Naive thymus-derived CD4-positive, alpha-beta T cell (primary cell): Measurements from ENCODE around the gene WDR37. TPM values are rescaled to one million over a fixed set of nuclear protein-coding genes. Genes with fewer than 3 reads are reported as not detected.

ENCODE experiments used
- ATAC-seq: fragments of 150-1000 bp; cut with Tn5 transposase; 2 replicates; pipeline ENCODE4 v1.10.0; 2021; ENCODE audit warnings: mild to moderate bottlenecking, moderate library complexity
- CTCF ChIA-PET: fragments of 350-600 bp; sonication (Branson Sonifier 250); formaldehyde crosslinking; loops from one replicate; lab custom pipeline; 2021; ENCODE audit warnings: antibody characterized with exemption; lab: Charles Lee
- POLR2A ChIA-PET: fragments of 350-600 bp; sonication (Branson Sonifier 250); formaldehyde crosslinking; loops from one replicate; lab custom pipeline; 2021; ENCODE audit warnings: antibody characterized with exemption, inconsistent platforms; lab: Charles Lee
- DNase-seq, 9 donors: peaks; one replicate each; pipeline versions ENCODE4 v3.0.0 to v3.0.0-alpha.2; 2020 to 2022; ENCODE audit warnings: mixed read lengths in 1 of 9
- H3K27ac ChIP-seq: one replicate; pipeline ENCODE4 v1.7.0; 2013; ENCODE audit warnings: mild to moderate bottlenecking, low read depth, low read length, moderate library complexity
- H3K27me3 ChIP-seq, 2 donors: one replicate each; pipeline ENCODE4 v1.7.0; 2013; ENCODE audit warnings: low read length in 2 of 2, mild to moderate bottlenecking in 2 of 2, moderate library complexity in 2 of 2; ENCODE audit not compliant: control insufficient read depth in 2 of 2, insufficient read depth in 2 of 2
- H3K36me3 ChIP-seq, 3 experiments: 1 replicate in 2 of 3; 2 replicates in 1 of 3; pipeline ENCODE4 v1.7.0; 2013; ENCODE audit warnings: low read length in 3 of 3, mild to moderate bottlenecking in 3 of 3, moderate library complexity in 1 of 3; ENCODE audit not compliant: insufficient read depth in 3 of 3, control insufficient read depth in 2 of 3
- H3K4me1 ChIP-seq, 2 donors: one replicate each; pipeline ENCODE4 v1.7.0; 2013; ENCODE audit warnings: low read length in 2 of 2, mild to moderate bottlenecking in 2 of 2, moderate library complexity in 1 of 2; ENCODE audit not compliant: control insufficient read depth in 2 of 2, insufficient read depth in 2 of 2
- H3K4me3 ChIP-seq: 2 replicates; pipeline ENCODE4 v1.7.0; 2013; ENCODE audit warnings: mild to moderate bottlenecking, low read length
- H3K9me3 ChIP-seq, 3 experiments: 1 replicate in 2 of 3; 2 replicates in 1 of 3; pipeline ENCODE4 v1.7.0; 2013; ENCODE audit warnings: low read length in 3 of 3; ENCODE audit not compliant: control insufficient read depth in 2 of 3
- H3K27ac Mint-ChIP-seq, 9 donors: one replicate each; pipeline ENCODE4 v1.8.0; 2020 to 2022; ENCODE audit warnings: mixed read lengths in 9 of 9, mild to moderate bottlenecking in 8 of 9, moderate library complexity in 5 of 9, inconsistent platforms in 2 of 9
- H3K27me3 Mint-ChIP-seq, 5 donors: one replicate each; pipeline ENCODE4 v1.8.0; 2021 to 2022; ENCODE audit warnings: mixed read lengths in 5 of 5, mild to moderate bottlenecking in 1 of 5
- H3K36me3 Mint-ChIP-seq, 5 donors: one replicate each; pipeline ENCODE4 v1.8.0; 2020 to 2022; ENCODE audit warnings: mixed read lengths in 5 of 5, mild to moderate bottlenecking in 3 of 5, inconsistent platforms in 1 of 5
- H3K4me1 Mint-ChIP-seq, 7 donors: one replicate each; pipeline ENCODE4 v1.8.0; 2020 to 2022; ENCODE audit warnings: mixed read lengths in 7 of 7, mild to moderate bottlenecking in 3 of 7, inconsistent platforms in 1 of 7
- H3K4me3 Mint-ChIP-seq, 10 donors: one replicate each; pipeline ENCODE4 v1.8.0; 2020 to 2022; ENCODE audit warnings: mild to moderate bottlenecking in 10 of 10, mixed read lengths in 10 of 10, moderate library complexity in 6 of 10, inconsistent platforms in 2 of 10
- H3K9me3 Mint-ChIP-seq, 11 donors: one replicate each; pipeline ENCODE4 v1.8.0; 2020 to 2022; ENCODE audit warnings: mixed read lengths in 11 of 11, mild to moderate bottlenecking in 4 of 11, inconsistent platforms in 1 of 11, moderate library complexity in 1 of 11
- intact Hi-C, 2 donors: fragments of 100-400 bp; cut with micrococcal nuclease; formaldehyde crosslinking; loops; one replicate each; pipeline ENCODE4 v1.15.1; 2023
- polyA plus RNA-seq, 2 donors: library from polyadenylated mRNA; unstranded; fragments of 300-500 nt; fragmentation: Illumina TruSeq; gene quantifications; one replicate each; pipeline ENCODE4 v1.2.3, GENCODE V29; 2021
- total RNA-seq, 6 experiments: library from RNA in 5 of 6; stranded (reverse) in 5 of 6; gene quantifications; 1 replicate in 5 of 6; 2 replicates in 1 of 6; pipeline ENCODE4 v1.2.3 and lab custom pipeline; 2021 to 2026

Gene WDR37
- total and polyA plus RNA-seq, 7 experiments from 2014 or later, result 16.9 to 52.6 (median 35.8) TPM

- ChIA-PET CTCF (no interaction called here), POLR2A (interaction anchor here (0.6 kb wide), 2 partner anchors 14 to 161 kb away, joined by 3 read pairs; no protein-coding TSS in a partner anchor)
- Mint-ChIP-seq H3K4me1 (peaks cover 0 to 3% (median 0%) of the 10 kb centered on the region in 7 donors), H3K9me3 (no peaks in the 10 kb centered on the region), H3K27me3 (no peaks in the 10 kb centered on the region), H3K36me3 (peaks cover 0 to 9% (median 1%) of the 10 kb centered on the region in 5 donors), H3K4me3 (no peak within 1 kb of the TSS), H3K27ac (no peak within 1 kb of the TSS)
- Histone ChIP-seq H3K4me3 (no peak within 1 kb of the TSS), H3K36me3 (no peaks in the 10 kb centered on the region), H3K4me1 (no peaks in the 10 kb centered on the region), H3K27me3 (no peaks in the 10 kb centered on the region), H3K27ac (no peak within 1 kb of the TSS), H3K9me3 (no peaks in the 10 kb centered on the region)
- intact Hi-C loops, result no loop called here
- DNase-seq, result no peak
- ATAC-seq, result no peak
Observed at GRCh38 chr10:1025683-1026082, 30.5 kb upstream of the WDR37 start, which contains the start of gene IDI2. IDI2 (minus strand) TSS chr10:1025859; CDS start chr10:1024723, 1,136 bp downstream.

GRCh38 chr10:1026578-1026977, 29.6 kb upstream of the WDR37 start:
- Mint-ChIP-seq H3K9me3 (no peaks in the 10 kb centered on the region), H3K4me1 (peaks cover 0 to 3% (median 0%) of the 10 kb centered on the region in 7 donors), H3K36me3 (peaks cover 0 to 7% (median 1%) of the 10 kb centered on the region in 5 donors), H3K27me3 (no peaks in the 10 kb centered on the region), H3K27ac (no peak overlapping the region), H3K4me3 (no peak overlapping the region)
- intact Hi-C loops, result no loop called here
- no peaks in the 10 kb centered on the region for H3K36me3 ChIP-seq
- H3K27me3 ChIP-seq, result no peaks in the 10 kb centered on the region
- H3K4me3 ChIP-seq, result no peak overlapping the region
- ChIA-PET CTCF (no interaction called here), POLR2A (interaction anchor here (0.6 to 1.2 kb wide), 3 partner anchors 13 to 162 kb away, joined by 3 read pairs; no protein-coding TSS in a partner anchor)
- DNase-seq, result no peak
- no peak for ATAC-seq
- no peaks in the 10 kb centered on the region for H3K4me1 ChIP-seq
- no peaks in the 10 kb centered on the region for H3K9me3 ChIP-seq
- no peak overlapping the region for H3K27ac ChIP-seq

- Histone ChIP-seq H3K9me3 (no peaks in the 10 kb centered on the region), H3K27me3 (no peaks in the 10 kb centered on the region), H3K36me3 (no peaks in the 10 kb centered on the region), H3K27ac (no peak overlapping the region), H3K4me3 (no peak overlapping the region), H3K4me1 (no peaks in the 10 kb centered on the region)
- CTCF ChIA-PET, result no interaction called here
- peaks cover 0 to 3% (median 0%) of the 10 kb centered on the region in 7 donors for H3K4me1 Mint-ChIP-seq
- no peak overlapping the region for H3K4me3 Mint-ChIP-seq
- H3K36me3 Mint-ChIP-seq, result peaks cover 0 to 7% (median 0%) of the 10 kb centered on the region in 5 donors
- H3K9me3 Mint-ChIP-seq, result peaks cover 0 to 2% (median 0%) of the 10 kb centered on the region in 11 donors
- no peak overlapping the region for H3K27ac Mint-ChIP-seq
- POLR2A ChIA-PET, result interaction anchor here (0.6 kb wide), 1 partner anchor 43 kb away, joined by 3 read pairs; no protein-coding TSS in a partner anchor
- ATAC-seq, result no peak
- DNase-seq, result no peak
- intact Hi-C loops, result no loop called here
- no peaks in the 10 kb centered on the region for H3K27me3 Mint-ChIP-seq
Observed at GRCh38 chr10:1029838-1030237, 26.3 kb upstream of the WDR37 start.

GRCh38 chr10:1033601-1034000, 22.6 kb upstream of the WDR37 start:
- Histone ChIP-seq H3K36me3 (no peaks in the 10 kb centered on the region), H3K27ac (no peak overlapping the region), H3K9me3 (no peaks in the 10 kb centered on the region), H3K4me3 (no peak overlapping the region), H3K4me1 (no peaks in the 10 kb centered on the region), H3K27me3 (no peaks in the 10 kb centered on the region)
- peaks cover 0 to 6% (median 0%) of the 10 kb centered on the region in 7 donors for H3K4me1 Mint-ChIP-seq
- ATAC-seq (no peak), DNase-seq (no peak)
- intact Hi-C loops, result no loop called here
- no peak overlapping the region for H3K4me3 Mint-ChIP-seq
- H3K9me3 Mint-ChIP-seq, result peaks cover 0 to 2% (median 0%) of the 10 kb centered on the region in 11 donors
- POLR2A ChIA-PET, result interaction anchor here (2.0 kb wide), 1 partner anchor 11 kb away, joined by 5 read pairs; no protein-coding TSS in a partner anchor
- H3K36me3 Mint-ChIP-seq, result peaks cover 0 to 14% (median 8%) of the 10 kb centered on the region in 5 donors
- H3K27me3 Mint-ChIP-seq, result no peaks in the 10 kb centered on the region
- CTCF ChIA-PET, result no interaction called here
- H3K27ac Mint-ChIP-seq, result no peak overlapping the region

- H3K36me3 ChIP-seq, result peaks cover 0 to 6% (median 0%) of the 10 kb centered on the region in 3 experiments
- no peaks in the 10 kb centered on the region for H3K27me3 ChIP-seq
- no peaks in the 10 kb centered on the region for H3K27me3 Mint-ChIP-seq
- no peaks in the 10 kb centered on the region for H3K9me3 ChIP-seq
- no peak for DNase-seq
- intact Hi-C loops, result no loop called here
- peaks cover 0 to 2% (median 0%) of the 10 kb centered on the region in 11 donors for H3K9me3 Mint-ChIP-seq
- H3K4me1 Mint-ChIP-seq, result peaks cover 0 to 6% (median 0%) of the 10 kb centered on the region in 7 donors
- no peak overlapping the region for H3K27ac Mint-ChIP-seq
- no peak for ATAC-seq
- no peak overlapping the region for H3K27ac ChIP-seq
- no peak overlapping the region for H3K4me3 Mint-ChIP-seq
- ChIA-PET POLR2A (interaction anchor here (1.6 kb wide), 1 partner anchor 14 kb away, joined by 3 read pairs; the partner anchor contains the start of gene IDI1), CTCF (no interaction called here)
- peaks cover 0 to 14% (median 8%) of the 10 kb centered on the region in 5 donors for H3K36me3 Mint-ChIP-seq
- H3K4me3 ChIP-seq, result no peak overlapping the region
- no peaks in the 10 kb centered on the region for H3K4me1 ChIP-seq
Observed at GRCh38 chr10:1034758-1035157, 21.4 kb upstream of the WDR37 start.

- H3K27ac Mint-ChIP-seq, result no peak overlapping the region
Observed at GRCh38 chr10:1035201-1035600, 21.0 kb upstream of the WDR37 start.

More at GRCh38 chr10:1035201-1035600, 21.0 kb upstream of the WDR37 start:
- Histone ChIP-seq H3K9me3 (no peaks in the 10 kb centered on the region), H3K27ac (no peak overlapping the region), H3K4me1 (no peaks in the 10 kb centered on the region), H3K36me3 (peaks cover 0 to 9% (median 0%) of the 10 kb centered on the region in 3 experiments), H3K27me3 (no peaks in the 10 kb centered on the region), H3K4me3 (no peak overlapping the region)
- peaks cover 0 to 17% (median 9%) of the 10 kb centered on the region in 5 donors for H3K36me3 Mint-ChIP-seq
- ATAC-seq (no peak), DNase-seq (no peak)
- POLR2A ChIA-PET, result interaction anchor here (1.6 kb wide), 1 partner anchor 14 kb away, joined by 3 read pairs; the partner anchor contains the start of gene IDI1
- H3K4me3 Mint-ChIP-seq, result no peak overlapping the region
- CTCF ChIA-PET, result no interaction called here
- intact Hi-C loops, result no loop called here
- no peaks in the 10 kb centered on the region for H3K27me3 Mint-ChIP-seq
- H3K4me1 Mint-ChIP-seq, result peaks cover 0 to 6% (median 0%) of the 10 kb centered on the region in 7 donors
- H3K9me3 Mint-ChIP-seq, result peaks cover 0 to 2% (median 0%) of the 10 kb centered on the region in 11 donors
